22Rv1 (cell line): ENCODE measurements around the gene GABBR2.

Experiments used
- CTCF ChIP-seq: fragments of 450-650 bp; IDR thresholded peaks from 2 replicates; pipeline ENCODE4 v1.5.1; 2017; ENCODE audit warnings: mild to moderate bottlenecking
- ZFX ChIP-seq: fragments of 450-650 bp; IDR thresholded peaks from 2 replicates; pipeline ENCODE4 v1.6.1; 2017; ENCODE audit warnings: antibody characterized with exemption, borderline replicate concordance

- TF ChIP-seq CTCF = no peak
- no peak for TF ChIP-seq ZFX
Observed at GRCh38 chr9:98522487-98522886, 186.2 kb downstream of the GABBR2 start.
